Stimulated activated CD8-positive, alpha-beta memory T cell treated with anti-CD3 and anti-CD28 coated beads, Interleukin-4, amount 100 ng/mL, for 1 hour (primary cell): ENCODE results near the gene SPACA7.

ENCODE experiments used
- DNase-seq, 2 donors: peaks; one replicate each; pipeline ENCODE4 v3.0.0-alpha.2; 2020; ENCODE audit warnings: low read depth in 2 of 2, low spot score in 1 of 2

Gene SPACA7, protein sequence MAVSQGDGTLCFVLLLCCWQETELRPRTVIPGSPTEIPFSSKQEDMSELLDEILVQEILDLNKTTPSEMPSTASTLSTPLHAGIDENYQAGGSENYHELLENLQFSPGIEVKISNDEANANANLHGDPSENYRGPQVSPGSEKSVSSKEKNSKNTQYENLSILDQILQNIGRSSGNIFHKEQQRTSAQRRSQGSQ

DNA sequence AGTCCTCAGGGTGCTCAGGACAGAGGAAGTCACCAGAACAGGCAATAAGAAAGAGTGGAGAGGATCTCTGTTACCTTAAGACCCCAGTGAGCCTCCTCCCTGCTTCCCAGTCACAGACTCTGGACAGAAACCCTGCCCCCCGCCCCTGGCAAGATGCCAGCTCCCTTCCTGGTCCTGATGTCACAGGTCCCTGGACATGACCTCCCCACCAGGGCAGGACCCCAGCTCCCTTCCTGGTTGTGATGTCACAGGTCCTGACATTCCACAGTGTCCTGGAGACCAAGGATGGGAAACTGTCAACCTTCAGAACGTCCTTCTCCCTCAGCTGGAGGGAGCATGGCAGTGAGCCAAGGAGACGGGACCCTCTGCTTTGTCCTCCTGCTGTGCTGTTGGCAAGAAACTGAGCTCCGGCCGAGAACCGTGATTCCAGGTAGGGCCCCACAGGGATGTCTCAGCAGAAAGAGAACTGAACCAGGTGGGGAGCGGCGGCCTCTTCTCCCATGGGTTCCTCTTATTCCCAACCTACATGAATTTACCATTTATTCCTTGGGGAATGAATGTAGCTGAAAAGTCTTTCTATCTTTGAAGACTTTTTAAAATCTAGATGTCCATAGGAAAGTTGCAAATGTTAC lies at the start of gene SPACA7:
Gene SPACA7, plus strand, starts transcription at position 306 of the 632 bp plus-strand sequence. Its CDS starts 31 bp downstream, at position 337.
- DNase-seq: no peak

DNA sequence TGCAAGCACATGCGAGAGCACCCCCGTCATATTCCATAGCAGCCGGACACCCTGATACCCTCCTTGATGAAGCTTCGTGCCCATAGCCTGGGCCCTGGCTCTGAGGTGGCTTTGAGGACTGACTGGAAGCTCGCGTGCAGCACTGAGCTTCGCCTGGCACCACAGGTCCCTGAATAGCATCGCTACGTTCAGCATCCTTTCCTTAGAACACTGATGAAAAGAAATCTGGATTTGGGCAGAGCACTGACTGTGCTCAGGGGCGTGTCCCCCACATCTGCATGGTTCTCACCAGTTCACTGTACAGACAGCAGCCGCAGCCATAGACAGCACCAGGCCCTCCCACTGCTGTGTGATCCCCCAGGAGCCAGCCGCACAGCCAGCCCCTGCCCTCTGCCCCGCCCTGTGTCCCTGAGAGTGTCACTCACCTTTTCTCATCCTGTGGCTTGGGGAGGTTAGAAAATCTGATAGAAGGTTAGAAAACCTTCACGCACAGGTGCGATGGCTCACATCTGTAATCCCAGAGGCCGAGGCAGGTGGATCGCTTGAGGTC lies 49.3 kb upstream of the SPACA7 start:
- no peak for DNase-seq

DNA sequence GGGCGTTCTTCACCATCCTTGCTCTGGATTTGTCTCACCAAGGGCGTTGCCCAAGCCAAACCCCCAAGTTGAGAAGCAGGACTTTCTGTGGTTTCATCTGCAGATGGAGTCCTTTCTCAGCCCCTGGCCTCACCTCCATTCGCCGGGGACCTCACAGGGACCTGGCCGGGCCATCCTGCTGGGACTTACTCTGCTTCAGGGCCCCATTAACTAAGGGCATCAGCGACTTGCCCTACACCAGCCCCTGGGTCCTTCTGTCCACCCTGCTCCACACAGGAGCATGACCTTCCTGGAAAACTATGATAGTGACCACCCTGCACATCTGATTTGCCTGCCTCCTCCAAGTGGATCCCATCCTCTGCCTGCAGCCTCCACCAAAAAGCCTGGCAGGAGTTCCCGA lies 47.2 kb upstream of the SPACA7 start:
- no peak for DNase-seq

DNA sequence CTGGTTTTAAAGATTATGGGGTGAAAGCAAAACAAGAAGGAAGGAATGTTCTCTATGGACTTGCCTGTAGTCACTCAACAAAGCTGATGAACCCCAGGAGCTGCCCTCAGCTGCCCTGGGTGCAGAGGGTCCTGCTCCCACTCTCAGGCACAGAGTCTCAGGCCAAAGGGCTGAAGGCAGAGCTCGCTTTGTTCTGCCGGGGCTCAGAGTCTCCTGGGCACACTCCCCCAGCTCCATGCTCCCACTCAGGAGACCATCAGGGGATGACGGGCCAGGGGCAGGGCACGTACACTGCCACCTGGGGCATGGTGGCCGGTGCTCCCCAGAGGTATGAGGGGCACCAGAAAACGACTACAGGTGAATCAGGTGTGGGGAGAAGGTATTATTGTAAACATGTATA lies 46.8 kb upstream of the SPACA7 start:
- DNase-seq: no peak

DNA sequence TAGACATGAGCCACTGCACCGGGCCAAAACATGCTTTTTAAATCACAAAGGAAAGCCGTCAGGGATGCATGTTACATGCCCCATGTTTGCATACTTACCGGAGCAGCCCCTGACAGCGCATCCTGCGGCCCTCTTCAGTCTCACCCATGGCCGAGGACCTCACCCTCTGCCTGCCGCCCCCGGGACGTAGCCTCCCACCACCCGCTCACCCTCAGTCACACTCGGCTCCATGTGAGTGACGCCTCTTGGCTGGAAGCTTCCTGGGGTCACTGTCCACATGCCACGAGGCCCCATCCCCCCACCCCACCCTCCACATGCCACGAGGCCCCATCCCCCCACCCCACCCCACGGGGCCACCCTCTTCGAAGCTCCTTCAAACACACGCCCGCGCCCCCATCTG lies 46.1 kb upstream of the SPACA7 start:
- no peak for DNase-seq

DNA sequence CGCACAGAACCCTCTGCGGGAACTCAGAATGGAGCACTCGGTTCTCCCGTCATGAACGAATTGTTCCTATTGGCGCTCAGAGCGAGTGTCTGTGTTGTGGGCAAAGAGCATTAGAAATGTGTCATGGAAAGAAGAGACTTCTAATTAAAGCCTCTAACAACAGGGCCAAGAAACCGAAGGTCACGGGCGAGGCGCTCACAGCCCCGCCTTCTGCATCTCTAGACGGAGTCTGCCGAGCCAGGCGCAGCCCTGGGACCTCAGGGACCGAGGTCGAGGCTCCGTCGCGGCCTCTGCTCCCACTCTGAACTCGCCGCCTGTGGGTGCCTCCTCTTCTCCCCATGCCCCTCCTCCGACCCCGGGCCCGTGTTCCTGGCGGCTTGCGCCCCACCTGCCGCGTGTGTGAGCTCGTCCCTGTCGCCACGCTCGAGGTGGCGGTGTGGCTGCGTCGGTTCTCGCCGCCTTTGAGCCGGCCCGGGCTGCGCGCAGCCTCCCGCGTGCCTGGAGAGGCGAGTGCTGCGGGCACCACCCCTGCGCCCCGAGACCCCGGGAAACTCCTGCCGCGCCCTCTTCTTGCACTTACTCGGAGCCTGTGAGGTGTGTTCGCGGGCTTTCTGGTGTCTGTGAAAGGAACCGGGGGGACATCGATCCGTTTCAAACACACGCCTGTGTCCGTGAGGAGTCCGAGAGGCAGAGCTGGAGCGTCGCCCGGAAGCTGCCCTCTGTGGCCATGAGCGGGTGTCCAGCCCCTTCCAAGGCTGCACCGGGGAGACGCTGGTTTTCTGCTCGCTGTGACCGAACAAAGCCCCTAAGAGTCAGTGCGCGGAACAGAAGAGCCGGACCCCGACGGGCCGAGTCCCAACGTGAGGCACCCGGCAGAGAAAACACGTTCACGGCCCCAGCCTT lies 45.4 kb upstream of the SPACA7 start:
- DNase-seq: no peak

DNA sequence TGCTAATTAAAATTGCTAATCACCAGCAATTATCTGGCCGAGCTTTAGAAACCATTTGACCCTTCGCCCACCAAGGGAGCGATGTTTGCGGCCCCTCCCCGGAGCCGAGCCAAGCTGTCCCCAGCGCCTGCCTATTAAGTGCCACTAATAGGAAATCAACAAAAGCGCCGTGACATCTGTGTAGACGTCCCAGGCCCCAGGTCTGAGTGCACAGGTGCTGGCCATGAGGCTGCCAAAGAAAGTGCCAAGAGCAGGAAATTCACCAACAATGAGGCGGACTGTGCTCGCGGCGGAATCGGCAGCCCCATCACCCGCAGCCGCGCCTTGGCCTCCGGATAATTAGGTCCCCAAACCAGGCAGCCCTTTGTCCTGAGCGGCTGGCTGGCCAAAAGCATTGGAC lies 44.5 kb upstream of the SPACA7 start:
- DNase-seq: no peak

DNA sequence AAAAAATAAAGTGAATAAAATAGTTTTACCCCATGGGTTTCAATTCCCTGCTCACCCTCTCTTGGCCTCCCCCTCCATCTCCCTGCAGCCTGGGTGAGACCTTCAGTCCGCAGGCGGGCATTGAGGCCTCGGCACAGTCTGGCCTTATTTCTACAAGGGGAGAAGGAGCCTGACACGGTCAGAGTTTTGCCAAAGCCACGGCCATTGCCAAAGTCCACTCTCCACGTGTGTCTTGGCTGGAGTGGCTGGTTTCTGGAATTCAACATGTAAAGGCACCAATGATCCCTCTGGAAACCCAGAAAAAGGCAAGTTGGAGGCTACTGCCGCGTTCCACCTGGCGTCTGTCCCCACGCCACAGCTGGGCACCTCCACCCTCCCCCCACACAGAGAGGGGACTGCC lies 43.4 kb upstream of the SPACA7 start:
- no peak for DNase-seq

DNA sequence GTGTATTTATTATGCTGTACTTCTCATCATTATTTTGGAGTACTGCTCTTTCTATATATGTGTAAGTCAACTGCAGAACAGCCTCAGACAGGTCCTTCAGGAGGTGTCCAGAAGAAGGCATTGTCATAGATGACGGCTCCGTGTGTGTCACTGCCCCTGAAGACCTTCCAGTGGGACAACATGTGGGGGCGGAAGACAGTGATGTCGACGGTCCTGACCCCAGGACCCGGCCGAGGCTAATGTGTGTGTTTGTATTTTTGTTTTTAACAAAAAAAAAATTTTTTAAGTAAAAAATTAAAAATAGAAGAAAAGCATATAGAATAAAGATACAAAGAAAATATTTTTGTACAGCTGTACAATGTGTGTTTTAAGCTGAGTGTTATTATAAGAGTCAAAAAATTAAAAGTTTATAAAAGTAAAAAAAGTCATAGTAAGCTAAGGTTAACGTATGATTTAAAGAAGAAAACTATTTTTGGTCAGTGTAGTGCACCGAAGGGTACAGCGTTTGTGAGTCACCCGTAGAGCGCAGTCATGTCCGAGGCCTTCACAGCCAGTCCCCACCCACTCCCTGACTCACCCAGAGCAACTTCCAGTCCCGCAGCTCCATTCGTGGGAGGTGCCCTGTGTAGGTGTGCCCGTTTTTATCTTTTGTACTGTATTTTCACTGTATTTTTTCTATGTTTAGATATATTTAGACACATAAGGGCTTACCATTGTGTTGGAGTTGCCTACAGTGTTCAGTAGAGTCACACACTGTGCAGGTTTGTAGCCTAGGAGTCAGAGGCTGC lies 42.2 kb upstream of the SPACA7 start:
- DNase-seq: no peak

DNA sequence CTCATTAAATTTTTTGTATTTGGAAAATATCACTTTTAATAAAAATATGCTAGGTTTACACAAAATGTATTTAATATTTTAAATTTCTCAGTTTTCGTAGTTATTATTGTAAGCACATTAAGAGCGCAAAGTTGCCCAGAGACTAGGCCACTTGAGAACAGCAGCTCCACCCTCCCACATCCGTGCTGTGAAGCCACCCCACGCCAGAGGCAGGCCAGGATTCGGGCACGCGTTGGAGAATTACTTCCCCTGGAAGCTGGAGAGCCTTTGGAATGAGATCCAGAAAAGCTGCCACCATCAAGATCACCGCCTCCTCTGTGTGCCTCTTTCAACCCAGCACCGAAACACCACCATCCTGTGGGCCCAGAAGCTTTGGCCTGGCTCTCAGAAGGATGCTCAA lies 41.0 kb upstream of the SPACA7 start:
- no peak for DNase-seq

DNA sequence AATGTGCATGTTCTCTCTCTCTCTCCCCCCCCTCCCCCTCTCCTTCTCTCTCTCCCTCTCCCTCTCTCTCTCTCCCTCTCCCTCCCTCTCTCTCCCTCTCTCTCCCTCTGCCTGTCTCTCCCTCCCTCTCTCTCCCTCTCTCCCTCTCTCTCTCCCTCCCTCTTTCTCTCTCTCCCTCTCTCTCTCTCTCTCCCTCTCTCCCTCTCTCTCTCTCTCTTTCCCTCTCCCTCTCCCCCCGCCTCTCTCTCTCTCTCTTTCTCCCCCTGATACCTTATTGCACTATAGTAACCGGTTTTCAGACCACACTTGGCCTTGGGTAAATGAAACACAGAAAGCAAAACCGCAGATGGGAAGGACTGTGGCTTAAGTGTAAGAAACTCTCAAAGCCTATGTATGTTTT lies 34.7 kb upstream of the SPACA7 start:
- no peak for DNase-seq

DNA sequence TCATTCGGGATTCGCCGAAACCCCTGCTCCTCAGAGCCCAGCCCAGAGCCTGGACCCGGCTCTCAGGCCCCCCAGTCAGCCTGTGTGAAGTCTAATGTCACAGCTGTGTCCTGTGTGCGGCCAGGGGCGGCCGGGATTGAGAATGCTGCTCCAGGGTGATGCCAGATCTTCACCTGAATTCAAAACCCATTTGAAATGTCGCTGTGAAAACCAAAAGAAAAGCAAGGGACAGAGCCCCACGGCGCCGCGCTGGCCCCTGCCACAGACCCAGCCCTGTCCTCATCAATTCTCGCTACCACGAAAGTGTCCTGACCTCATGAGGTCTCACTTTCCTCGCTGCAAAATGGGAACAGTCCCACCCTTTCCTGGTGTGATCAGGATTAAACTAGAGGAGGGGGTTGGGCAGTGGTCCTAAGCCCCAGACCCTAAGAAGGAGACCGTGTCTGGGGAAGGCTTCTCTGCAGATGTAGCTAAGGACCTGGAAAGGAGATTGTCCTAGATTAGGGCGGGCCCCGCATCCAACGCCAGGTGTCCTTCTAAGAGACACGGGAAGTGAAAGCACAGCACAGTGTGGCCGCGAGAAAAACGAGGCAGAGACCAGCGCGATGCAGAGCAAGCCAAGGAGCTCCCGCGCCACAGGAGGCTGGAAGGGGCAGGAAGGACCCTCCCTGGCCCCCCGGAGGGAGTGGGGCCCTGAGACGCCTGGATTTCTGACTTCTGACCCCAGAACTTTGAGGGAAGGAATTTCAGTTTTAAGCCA lies 34.0 kb upstream of the SPACA7 start:
- DNase-seq: no peak

DNA sequence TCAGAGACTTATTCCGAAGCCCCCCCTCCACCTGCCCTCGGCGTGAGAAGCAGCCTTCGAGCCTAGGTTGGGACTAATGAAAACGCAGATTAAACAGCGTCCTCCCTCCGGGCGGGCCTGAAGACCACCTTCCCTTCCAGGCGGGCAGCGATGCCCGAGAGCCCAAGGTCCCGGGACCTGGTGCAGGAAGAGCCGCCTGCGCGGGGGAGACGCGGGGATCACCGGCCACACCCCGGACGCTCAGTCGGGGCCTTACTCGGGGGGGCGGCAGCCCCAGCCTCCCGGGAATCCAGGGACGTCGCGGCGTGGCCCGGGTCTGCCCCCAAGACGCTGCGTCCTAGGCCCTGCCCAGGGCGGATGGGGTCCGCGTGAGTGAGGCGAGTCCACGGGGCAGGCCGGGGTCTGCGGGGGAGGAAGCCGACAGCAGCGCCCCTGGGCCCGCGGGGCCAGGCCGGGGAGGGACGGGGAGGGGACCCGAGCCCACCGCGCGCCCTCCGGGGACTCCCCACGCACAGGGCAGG lies 33.3 kb upstream of the SPACA7 start:
- no peak for DNase-seq

DNA sequence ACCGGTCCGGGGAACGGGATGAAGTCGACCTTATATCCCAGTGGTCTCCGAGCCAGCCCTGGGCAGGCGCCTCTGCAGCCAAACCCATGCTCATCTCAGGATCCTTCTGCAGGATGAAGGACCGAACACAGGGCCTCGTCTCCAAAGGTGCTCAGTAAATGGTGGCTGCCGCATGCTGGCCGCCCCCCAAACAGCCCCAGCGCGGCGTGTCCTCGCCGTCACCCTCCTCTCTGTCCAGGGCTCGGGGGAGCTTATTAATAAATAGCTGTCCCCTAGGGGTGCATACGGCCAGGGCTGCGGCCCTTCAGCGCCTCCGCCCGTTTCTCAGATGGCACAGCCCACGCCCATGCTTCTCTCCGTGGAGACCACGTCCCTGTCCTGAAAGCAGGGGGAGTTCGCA lies 32.6 kb upstream of the SPACA7 start:
- DNase-seq: no peak

DNA sequence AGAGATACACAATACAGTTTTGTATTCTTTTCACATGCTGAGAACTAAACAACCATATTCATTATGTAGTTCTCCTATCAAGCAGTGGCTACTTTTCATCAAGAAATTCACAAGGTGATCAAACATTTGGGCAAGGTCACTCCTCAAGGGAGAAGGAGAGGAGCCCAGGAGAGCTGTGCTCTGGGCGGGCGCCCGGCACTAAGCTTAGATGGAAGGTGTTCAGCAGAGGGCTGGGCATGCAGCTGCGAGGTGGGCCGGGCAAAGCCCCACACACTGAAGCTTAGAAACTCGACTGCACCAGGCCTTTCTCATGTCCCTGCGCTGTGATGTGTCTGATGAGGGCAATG lies 30.4 kb upstream of the SPACA7 start:
- no peak for DNase-seq

DNA sequence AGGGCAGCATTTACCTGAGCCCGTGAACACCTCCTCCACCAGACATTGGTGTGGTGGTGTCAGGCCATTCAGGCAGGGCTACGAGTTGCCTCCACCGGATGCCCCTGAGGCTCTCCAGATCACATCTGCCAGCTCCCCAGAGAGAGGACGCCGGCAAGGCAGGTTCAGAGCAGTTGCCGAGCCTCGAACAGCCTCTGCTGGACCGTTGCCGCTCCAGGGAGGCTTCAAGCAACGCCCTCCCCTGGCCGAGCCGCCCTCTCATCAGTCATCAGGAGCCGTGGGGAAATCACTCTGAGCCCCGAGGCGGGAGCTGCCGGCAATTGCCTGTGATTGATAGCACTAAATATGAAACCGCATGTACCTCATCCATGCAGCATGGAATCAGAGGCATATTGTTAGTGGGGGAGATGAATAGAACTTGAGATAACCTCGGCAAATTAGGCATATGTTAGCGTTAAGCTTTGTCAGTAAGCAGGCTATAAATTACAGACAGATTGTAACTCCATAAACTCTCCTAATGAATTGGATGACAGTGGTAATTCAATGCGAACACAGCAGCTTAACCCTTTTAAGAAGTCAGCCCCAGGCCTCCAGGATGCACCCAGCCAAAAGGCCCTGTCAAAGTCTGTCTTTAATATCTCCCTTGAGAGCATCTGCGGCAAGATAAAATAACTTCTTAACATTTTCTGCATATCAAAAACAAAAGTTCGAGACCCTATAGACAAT lies 29.8 kb upstream of the SPACA7 start:
- DNase-seq: no peak

DNA sequence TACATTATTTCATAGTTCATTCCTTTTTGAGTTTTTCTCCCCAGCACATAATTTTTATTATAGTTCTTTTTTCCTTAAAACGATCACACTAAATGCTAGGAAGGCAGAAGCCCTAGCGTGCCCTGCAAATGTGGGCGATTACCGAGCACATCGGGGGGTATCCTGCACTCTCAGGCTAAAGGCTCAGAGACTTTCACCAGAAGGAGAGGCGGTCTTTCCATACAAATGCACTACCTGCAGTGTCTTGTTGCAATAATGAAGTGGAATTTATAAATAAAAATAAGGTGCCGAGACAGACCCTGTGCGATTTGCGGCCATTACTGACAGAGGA lies 29.3 kb upstream of the SPACA7 start:
- no peak for DNase-seq

DNA sequence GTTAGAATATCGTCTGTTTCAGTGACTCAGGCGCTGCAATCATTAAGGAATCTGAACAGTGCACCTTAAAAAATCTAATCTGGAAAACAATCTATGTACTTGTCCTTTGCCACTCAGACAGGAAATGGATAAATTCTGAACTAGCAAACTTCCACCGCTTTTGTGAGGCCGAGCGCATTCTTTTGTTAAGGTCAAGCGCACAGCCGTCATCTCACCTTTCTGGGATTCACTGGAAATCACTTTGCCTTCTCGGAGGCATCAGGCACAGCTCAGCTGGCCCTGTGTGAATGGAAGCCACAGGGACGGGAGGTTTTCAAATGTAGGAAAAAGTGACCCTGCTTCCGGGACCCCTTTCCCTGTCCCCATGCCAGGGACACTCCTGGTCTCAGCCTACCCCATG lies 28.2 kb upstream of the SPACA7 start:
- DNase-seq: no peak

DNA sequence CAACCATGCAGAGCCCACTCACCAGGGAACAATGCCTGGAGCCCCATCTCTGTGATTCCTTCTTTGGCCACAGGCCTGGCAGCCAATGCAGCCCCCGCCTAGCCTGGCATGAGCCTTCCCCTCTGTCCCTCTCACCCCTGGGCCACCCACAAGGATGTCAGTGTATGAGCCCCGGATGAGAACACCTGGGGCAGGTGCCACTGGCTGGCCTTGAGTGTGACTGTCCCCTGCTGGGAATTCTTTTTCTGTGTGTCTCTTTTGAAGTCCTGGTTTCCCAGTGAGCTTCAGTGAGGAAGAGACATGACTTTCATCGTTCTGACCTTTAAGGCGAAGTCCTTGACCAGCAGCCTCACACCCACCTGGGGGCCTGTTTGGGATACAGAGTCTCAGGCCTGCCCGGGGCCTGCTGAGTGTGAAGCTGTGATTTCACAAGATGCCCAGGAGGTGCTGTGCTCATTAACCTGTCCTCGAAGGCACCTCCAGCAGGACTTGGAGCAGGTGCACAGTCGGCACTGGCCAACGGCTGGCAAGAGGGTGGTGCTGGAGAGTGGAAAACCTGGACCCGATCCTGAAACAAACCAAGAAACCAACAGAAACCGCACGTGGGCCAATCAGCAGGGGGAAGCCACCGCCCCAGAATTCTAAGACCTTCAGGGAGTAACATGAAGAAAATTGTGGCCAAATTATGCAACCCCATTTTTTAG lies 27.4 kb upstream of the SPACA7 start:
- DNase-seq: no peak
